Caco-2 (cell line): ENCODE measurements around the gene FRMD6. TPM values are rescaled to one million over a fixed set of nuclear protein-coding genes. Genes with fewer than 3 reads are reported as not detected.

ENCODE experiments used
- BruUV-seq: library from RNA; stranded (reverse); fragments of 400-500 nt; replicated peaks from 2 replicates; lab custom pipeline; 2021; lab: Mats Ljungman, UMichigan
- CTCF ChIA-PET: fragments of 300-600 bp; sonication (Branson Sonifier 250); formaldehyde crosslinking; loops from one replicate; lab custom pipeline; 2022; ENCODE audit warnings: antibody characterized with exemption; lab: Charles Lee
- POLR2A ChIA-PET: fragments of 300-600 bp; sonication (Branson Sonifier 250); formaldehyde crosslinking; loops from one replicate; lab custom pipeline; 2022; ENCODE audit warnings: antibody characterized with exemption; lab: Charles Lee
- DNase-seq, 2 experiments: peaks; one replicate each; pipeline versions ENCODE4 v3.0.0 to v3.0.0-alpha.2; 2020 to 2022
- H3K27me3 ChIP-seq: replicated peaks from 2 replicates; pipeline ENCODE4 v1.6.0; 2011; ENCODE audit warnings: low read length; ENCODE audit not compliant: control insufficient read depth, insufficient read depth
- H3K36me3 ChIP-seq: 2 replicates; pipeline ENCODE4 v1.5.1; 2011; ENCODE audit warnings: low read length; ENCODE audit not compliant: control insufficient read depth, insufficient read depth
- H3K4me1 ChIP-seq: fragments of 250-450 bp; sonication (Bioruptor Pico); 2 replicates; pipeline ENCODE4 v1.5.1; 2020; ENCODE audit warnings: mild to moderate bottlenecking
- H3K4me3 ChIP-seq: 2 replicates; pipeline ENCODE4 v1.5.1; 2011; ENCODE audit warnings: low read depth, mild to moderate bottlenecking, control low read depth, low read length
- H3K9me3 ChIP-seq: fragments of 250-450 bp; sonication (Bioruptor Pico); 2 replicates; pipeline ENCODE4 v1.5.1; 2020; ENCODE audit warnings: mild to moderate bottlenecking, moderate library complexity
- H3K27ac Mint-ChIP-seq: one replicate; pipeline ENCODE4 v1.8.0; 2022; ENCODE audit warnings: mixed read lengths; ENCODE audit not compliant: unreplicated experiment
- H3K27me3 Mint-ChIP-seq: one replicate; pipeline ENCODE4 v1.8.0; 2022; ENCODE audit warnings: mixed read lengths; ENCODE audit not compliant: insufficient read depth, unreplicated experiment
- H3K36me3 Mint-ChIP-seq: one replicate; pipeline ENCODE4 v1.8.0; 2022; ENCODE audit warnings: mild to moderate bottlenecking, mixed read lengths; ENCODE audit not compliant: insufficient read depth, unreplicated experiment
- H3K4me1 Mint-ChIP-seq: one replicate; pipeline ENCODE4 v1.8.0; 2022; ENCODE audit warnings: low read depth, mixed read lengths; ENCODE audit not compliant: unreplicated experiment
- H3K4me3 Mint-ChIP-seq: one replicate; pipeline ENCODE4 v1.8.0; 2022; ENCODE audit warnings: mild to moderate bottlenecking, moderate library complexity, mixed read lengths; ENCODE audit not compliant: unreplicated experiment
- H3K9me3 Mint-ChIP-seq: one replicate; pipeline ENCODE4 v1.8.0; 2022; ENCODE audit warnings: mixed read lengths; ENCODE audit not compliant: unreplicated experiment
- CTCF ChIP-seq, 2 experiments: fragments of 200-600 bp in 1 of 2; IDR thresholded peaks; 1 replicate in 1 of 2; 2 replicates in 1 of 2; pipeline versions ENCODE4 v1.5.1 to v1.8.0; 2011 to 2022; ENCODE audit warnings: antibody characterized with exemption in 1 of 2, control low read depth in 1 of 2, inconsistent platforms in 1 of 2, low read depth in 1 of 2, low read length in 1 of 2, mild to moderate bottlenecking in 1 of 2, moderate library complexity in 1 of 2; ENCODE audit not compliant: insufficient read depth in 1 of 2, severe bottlenecking in 1 of 2, unreplicated experiment in 1 of 2
- intact Hi-C: fragments of 100-400 bp; cut with micrococcal nuclease; formaldehyde crosslinking; loops from one replicate; pipeline ENCODE4 v1.10.0; 2022; ENCODE audit not compliant: unreplicated experiment
- total RNA-seq: library from RNA; stranded (reverse); gene quantifications from 2 replicates; pipeline ENCODE4 v1.2.3, GENCODE V29; 2022

FRMD6 gene
- total RNA-seq, 1 experiment from 2014 or later = 35.7 TPM

GRCh38 chr14:51603495-51603894, 48.2 kb upstream of the FRMD6 start:
- no peak for TF ChIP-seq CTCF (IDR thresholded peaks at IDR 0.05; ENCODE audit: insufficient read depth in 1 of 2, low read depth in 1 of 2, low read length in 1 of 2, severe bottlenecking in 1 of 2, unreplicated experiment in 1 of 2)
- intact Hi-C loops = no loop called here
- no peaks in the 10 kb centered on the region for H3K9me3 Mint-ChIP-seq

GRCh38 chr14:51604073-51604472, 47.6 kb upstream of the FRMD6 start:
- Histone ChIP-seq H3K9me3 (no peaks in the 10 kb centered on the region), H3K4me1 (peaks cover 9% of the 10 kb centered on the region), H3K27me3 (no peaks in the 10 kb centered on the region), H3K36me3 (no peaks in the 10 kb centered on the region), H3K4me3 (no peak overlapping the region)
- Mint-ChIP-seq H3K27ac (peak overlapping the region; percentile 72), H3K4me1 (peaks cover 25% of the 10 kb centered on the region), H3K27me3 (no peaks in the 10 kb centered on the region), H3K36me3 (no peaks in the 10 kb centered on the region), H3K4me3 (no peak overlapping the region), H3K9me3 (no peaks in the 10 kb centered on the region)
- peak in 1 of 2 experiments; percentile 13 for DNase-seq
- no peak for TF ChIP-seq CTCF (IDR thresholded peaks at IDR 0.05; ENCODE audit: insufficient read depth in 1 of 2, low read depth in 1 of 2, low read length in 1 of 2, severe bottlenecking in 1 of 2, unreplicated experiment in 1 of 2)
- CTCF ChIA-PET = interaction anchor here (0.6 kb wide), 1 partner anchor 46 kb away, joined by 6 read pairs; no protein-coding TSS in a partner anchor
- POLR2A ChIA-PET = interaction anchor here (0.6 kb wide), 1 partner anchor 46 kb away, joined by 10 read pairs; no protein-coding TSS in a partner anchor
- no TSS peak for BruUV-seq
- intact Hi-C loops = no loop called here

More at GRCh38 chr14:51603495-51603894, 48.2 kb upstream of the FRMD6 start:
- CTCF ChIA-PET = no interaction called here
- Histone ChIP-seq H3K4me1 (peaks cover 9% of the 10 kb centered on the region), H3K9me3 (no peaks in the 10 kb centered on the region), H3K4me3 (no peak overlapping the region), H3K27me3 (no peaks in the 10 kb centered on the region), H3K36me3 (no peaks in the 10 kb centered on the region)
- Mint-ChIP-seq H3K27ac (peak overlapping the region; percentile 72), H3K4me1 (peaks cover 19% of the 10 kb centered on the region), H3K27me3 (no peaks in the 10 kb centered on the region), H3K36me3 (no peaks in the 10 kb centered on the region), H3K4me3 (no peak overlapping the region)
- BruUV-seq = no TSS peak
- DNase-seq = no peak
- POLR2A ChIA-PET = interaction anchor here (0.6 kb wide), 1 partner anchor 45 kb away, joined by 10 read pairs; no protein-coding TSS in a partner anchor

GRCh38 chr14:51605575-51605974, 46.1 kb upstream of the FRMD6 start:
- H3K4me1 Mint-ChIP-seq = peaks cover 32% of the 10 kb centered on the region
- H3K36me3 ChIP-seq = no peaks in the 10 kb centered on the region
- H3K36me3 Mint-ChIP-seq = no peaks in the 10 kb centered on the region
- POLR2A ChIA-PET = no interaction called here
- TF ChIP-seq CTCF (IDR thresholded peaks at IDR 0.05; ENCODE audit: insufficient read depth in 1 of 2, low read depth in 1 of 2, low read length in 1 of 2, severe bottlenecking in 1 of 2, unreplicated experiment in 1 of 2) = no peak
- H3K27me3 Mint-ChIP-seq = no peaks in the 10 kb centered on the region
- no peak overlapping the region for H3K4me3 Mint-ChIP-seq
- intact Hi-C loops = no loop called here
- DNase-seq = no peak
- no peaks in the 10 kb centered on the region for H3K27me3 ChIP-seq
- no peak overlapping the region for H3K27ac Mint-ChIP-seq
- H3K4me1 ChIP-seq = peaks cover 18% of the 10 kb centered on the region
- BruUV-seq = no TSS peak
- H3K4me3 ChIP-seq = no peak overlapping the region
- CTCF ChIA-PET = no interaction called here
- H3K9me3 ChIP-seq = no peaks in the 10 kb centered on the region
- H3K9me3 Mint-ChIP-seq = no peaks in the 10 kb centered on the region
